Activated CD4-positive, alpha-beta T cell treated with anti-CD3 and anti-CD28 coated beads, Interleukin-2, amount 10 ng/mL, durations not matched to agents 7 days and 5 days (primary cell): ENCODE data around the gene OR2T11. TPM values are rescaled to one million over a fixed set of nuclear protein-coding genes. Genes with fewer than 3 reads are reported as not detected.
"Not testable (repeated sequence)": the region's sequence is repeated elsewhere in the genome, so short reads cannot be mapped to it uniquely, and the experiment has no call there.

Experiments used
- CTCF ChIA-PET: fragments of 350-600 bp; sonication (Branson Sonifier 250); formaldehyde crosslinking; loops from one replicate; lab custom pipeline; 2021; ENCODE audit warnings: antibody characterized with exemption; lab: Charles Lee
- POLR2A ChIA-PET: fragments of 350-600 bp; sonication (Branson Sonifier 250); formaldehyde crosslinking; loops from one replicate; lab custom pipeline; 2021; ENCODE audit warnings: antibody characterized with exemption; lab: Charles Lee
- DNase-seq: peaks from one replicate; pipeline ENCODE4 v3.0.0-alpha.2; 2020
- H3K27ac Mint-ChIP-seq: one replicate; pipeline ENCODE4 v1.8.0; 2021; ENCODE audit warnings: mild to moderate bottlenecking, moderate library complexity, mixed read lengths
- H3K27me3 Mint-ChIP-seq: one replicate; pipeline ENCODE4 v1.8.0; 2021; ENCODE audit warnings: mixed read lengths
- H3K36me3 Mint-ChIP-seq: one replicate; pipeline ENCODE4 v1.8.0; 2021; ENCODE audit warnings: low read depth, mixed read lengths
- H3K4me1 Mint-ChIP-seq: one replicate; pipeline ENCODE4 v1.8.0; 2021; ENCODE audit warnings: mixed read lengths
- H3K4me3 Mint-ChIP-seq: one replicate; pipeline ENCODE4 v1.8.0; 2021; ENCODE audit warnings: mild to moderate bottlenecking, moderate library complexity, mixed read lengths
- H3K9me3 Mint-ChIP-seq: one replicate; pipeline ENCODE4 v1.8.0; 2021; ENCODE audit warnings: mixed read lengths
- total RNA-seq, 2 experiments: library from RNA; stranded (reverse); gene quantifications; one replicate each; pipeline ENCODE4 v1.2.3, GENCODE V29; 2021

The OR2T11 gene
- total RNA-seq, 2 experiments from 2014 or later, result not detected

DNA sequence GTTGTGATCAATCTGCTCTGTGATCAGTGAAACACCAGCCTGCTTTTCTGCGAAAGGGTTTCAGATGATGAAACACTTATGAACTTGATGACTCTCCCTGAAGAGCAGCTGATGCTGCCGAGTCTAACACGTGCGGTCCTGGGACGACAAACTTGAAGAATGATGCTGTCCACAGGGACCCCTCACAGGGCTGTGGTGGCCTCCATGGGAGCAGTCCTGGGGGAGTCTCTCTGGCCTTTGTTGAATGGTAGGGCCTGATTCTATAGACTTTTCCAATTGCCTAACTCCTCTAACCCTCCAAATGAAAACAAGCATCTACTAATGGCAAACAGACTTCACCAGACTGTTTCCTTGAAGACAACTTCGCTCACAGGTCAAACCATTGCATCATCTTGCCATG lies 37.3 kb downstream of the OR2T11 start, which contains the start of gene OR2T10:
Gene OR2T10, minus strand, starts transcription at position 112 of the 400 bp plus-strand sequence. CDS start 3,932 bp downstream, outside the sequence.
- no peak within 1 kb of the TSS for H3K27ac Mint-ChIP-seq
- CTCF ChIA-PET, result no interaction called here

DNA sequence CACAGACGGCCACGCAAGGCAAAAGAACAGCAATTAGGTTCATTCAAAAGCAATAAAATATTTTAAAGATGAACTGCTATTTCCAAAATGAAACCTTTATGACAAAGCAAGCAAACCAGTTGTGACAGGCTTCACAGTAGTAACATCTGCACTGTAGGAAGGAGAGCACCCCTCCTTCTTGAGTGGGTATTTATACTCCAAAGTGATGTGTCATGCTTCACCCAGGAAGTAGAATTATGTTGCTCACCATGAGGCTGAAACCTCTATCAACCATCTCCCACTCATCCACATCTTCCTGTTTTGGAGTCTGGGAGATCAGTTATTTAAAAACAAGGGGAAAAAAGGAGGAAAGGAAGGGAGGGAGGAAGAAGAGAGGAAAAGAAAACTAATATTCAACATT lies 38.3 kb downstream of the OR2T11 start:
- no peak for DNase-seq
- Mint-ChIP-seq H3K4me3 (no peak overlapping the region), H3K4me1 (peaks cover 5% of the 10 kb centered on the region), H3K36me3 (no peaks in the 10 kb centered on the region), H3K9me3 (no peaks in the 10 kb centered on the region), H3K27me3 (no peaks in the 10 kb centered on the region), H3K27ac (no peak overlapping the region)
- ChIA-PET POLR2A (no interaction called here), CTCF (no interaction called here)

More for the DNA sequence above, 37.3 kb downstream of the OR2T11 start, which contains the start of gene OR2T10:
- no peak within 1 kb of the TSS for H3K4me3 Mint-ChIP-seq
- H3K27me3 Mint-ChIP-seq, result peaks cover 3% of the 10 kb centered on the region
- no peaks in the 10 kb centered on the region for H3K36me3 Mint-ChIP-seq
- H3K4me1 Mint-ChIP-seq, result peaks cover 5% of the 10 kb centered on the region
- no peaks in the 10 kb centered on the region for H3K9me3 Mint-ChIP-seq
- DNase-seq, result no peak
- POLR2A ChIA-PET, result no interaction called here

DNA sequence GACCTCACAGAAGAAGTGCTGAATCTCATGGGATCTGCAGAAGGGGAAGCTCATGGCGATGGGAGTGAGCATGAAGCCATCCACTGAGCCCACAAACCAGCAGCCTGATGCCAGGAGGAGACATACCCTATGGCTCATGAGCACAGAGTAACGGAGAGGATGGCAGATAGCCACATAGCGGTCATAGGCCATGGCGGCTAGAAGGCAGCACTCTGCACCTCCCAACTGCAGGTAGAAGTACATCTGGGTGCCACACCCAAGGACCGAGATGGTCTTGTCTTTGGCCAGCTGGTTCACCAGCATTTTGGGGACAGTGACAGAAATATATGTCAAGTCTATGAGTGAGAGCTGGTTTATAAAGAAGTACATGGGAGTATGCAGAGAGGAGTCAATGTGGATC lies 41.7 kb downstream of the OR2T11 start:
- CTCF ChIA-PET, result no interaction called here
- H3K36me3 Mint-ChIP-seq, result no peaks in the 10 kb centered on the region
- no peaks in the 10 kb centered on the region for H3K27me3 Mint-ChIP-seq
- no peak overlapping the region for H3K4me3 Mint-ChIP-seq
- no peaks in the 10 kb centered on the region for H3K9me3 Mint-ChIP-seq
- POLR2A ChIA-PET, result no interaction called here
- H3K4me1 Mint-ChIP-seq, result peaks cover 5% of the 10 kb centered on the region
- no peak overlapping the region for H3K27ac Mint-ChIP-seq
- no peak for DNase-seq

DNA sequence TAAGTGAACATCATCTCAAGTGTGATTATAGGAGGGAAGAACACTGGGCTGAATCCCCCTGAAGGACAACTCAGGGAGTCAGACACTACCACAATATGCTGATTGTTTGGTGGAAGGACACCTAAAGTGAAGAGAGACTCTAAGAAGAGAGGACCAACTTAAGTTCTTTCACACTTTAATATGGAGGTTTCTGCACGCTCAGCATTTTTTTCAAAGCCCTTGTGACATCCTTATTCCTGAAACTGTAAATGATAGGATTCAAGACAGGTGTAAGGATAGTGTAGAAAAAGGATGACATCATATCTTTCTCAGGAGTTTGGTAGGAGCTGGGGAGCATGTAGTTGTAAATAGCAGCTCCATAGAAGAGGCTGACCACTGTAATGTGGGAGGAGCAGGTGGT lies 42.2 kb downstream of the OR2T11 start:
- CTCF ChIA-PET, result no interaction called here
- Mint-ChIP-seq H3K27ac (no peak overlapping the region), H3K27me3 (peaks cover 4% of the 10 kb centered on the region), H3K36me3 (no peaks in the 10 kb centered on the region), H3K4me1 (peaks cover 5% of the 10 kb centered on the region), H3K9me3 (no peaks in the 10 kb centered on the region), H3K4me3 (no peak overlapping the region)
- POLR2A ChIA-PET, result no interaction called here
- DNase-seq, result no peak

DNA sequence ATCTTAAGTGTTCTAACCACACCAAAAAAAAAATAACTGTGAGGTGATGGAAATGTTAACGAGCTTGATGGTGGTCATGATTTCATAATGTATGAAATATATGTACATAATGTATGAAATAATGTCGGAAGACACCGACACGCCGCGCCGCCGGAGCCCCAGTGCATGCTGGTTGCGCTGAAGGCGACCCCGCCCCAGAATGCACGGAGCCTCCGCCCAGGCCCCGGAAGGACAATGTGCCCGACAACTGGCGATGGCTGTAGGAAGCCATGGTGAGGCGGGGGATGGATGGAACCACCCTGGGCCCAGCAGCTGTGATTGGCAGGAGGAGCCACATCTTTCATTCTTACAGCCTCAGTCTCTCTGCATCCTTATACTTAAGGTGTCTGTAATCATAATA lies 44.8 kb downstream of the OR2T11 start:
- Mint-ChIP-seq H3K36me3 (no peaks in the 10 kb centered on the region), H3K4me3 (no peak overlapping the region), H3K27ac (no peak overlapping the region), H3K9me3 (no peaks in the 10 kb centered on the region), H3K4me1 (peaks cover 4% of the 10 kb centered on the region), H3K27me3 (peaks cover 4% of the 10 kb centered on the region)
- POLR2A ChIA-PET, result no interaction called here
- CTCF ChIA-PET, result no interaction called here
- no peak for DNase-seq

DNA sequence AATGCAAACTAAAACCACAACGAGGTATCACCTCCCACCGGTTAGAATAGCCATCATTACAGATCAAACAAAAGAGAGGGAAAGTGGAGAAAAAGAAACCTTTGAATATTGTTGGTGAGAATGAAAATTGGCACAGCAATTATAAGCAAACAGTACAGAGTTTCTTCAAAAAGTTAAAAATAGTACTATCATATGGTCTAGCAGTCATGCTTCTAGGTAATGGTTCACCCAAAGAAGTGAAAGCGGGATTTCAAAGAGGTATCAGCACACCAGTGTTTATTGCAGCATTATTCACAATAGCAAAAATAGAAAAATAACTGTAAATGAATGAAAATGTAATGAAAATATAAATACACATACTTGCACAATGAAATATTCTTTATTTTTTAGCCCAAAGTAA lies 45.6 kb downstream of the OR2T11 start:
- ChIA-PET CTCF (interaction anchor here (1.0 kb wide), 1 partner anchor 23 kb away, joined by 3 read pairs; no protein-coding TSS in a partner anchor), POLR2A (no interaction called here)
- DNase-seq, result no peak
- Mint-ChIP-seq H3K27ac (no peak overlapping the region), H3K4me3 (no peak overlapping the region), H3K4me1 (peaks cover 10% of the 10 kb centered on the region), H3K27me3 (peaks cover 4% of the 10 kb centered on the region), H3K36me3 (no peaks in the 10 kb centered on the region), H3K9me3 (no peaks in the 10 kb centered on the region)

DNA sequence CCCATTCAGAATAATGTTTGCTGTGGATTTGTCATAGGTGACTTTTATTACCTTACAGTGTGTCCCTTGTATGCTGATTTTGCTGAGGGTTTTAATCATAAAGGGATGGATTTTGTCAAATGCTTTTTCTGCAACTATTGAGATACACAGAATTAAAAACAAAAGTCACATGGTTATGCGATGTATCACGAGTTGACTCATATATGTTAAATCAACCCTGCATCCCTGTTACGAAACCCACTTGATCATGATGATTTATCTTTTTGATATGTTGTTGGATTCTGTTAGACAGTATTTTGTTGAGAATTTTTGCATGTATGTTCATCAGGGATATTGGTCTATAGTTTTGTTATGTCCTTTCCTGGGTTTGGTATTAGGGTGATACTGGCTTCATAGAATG lies 49.6 kb downstream of the OR2T11 start:
- H3K27me3 Mint-ChIP-seq, result peaks cover 9% of the 10 kb centered on the region
- peaks cover 13% of the 10 kb centered on the region for H3K4me1 Mint-ChIP-seq
- no peak overlapping the region for H3K4me3 Mint-ChIP-seq
- ChIA-PET CTCF (no interaction called here), POLR2A (no interaction called here)
- H3K36me3 Mint-ChIP-seq, result no peaks in the 10 kb centered on the region
- no peaks in the 10 kb centered on the region for H3K9me3 Mint-ChIP-seq
- no peak overlapping the region for H3K27ac Mint-ChIP-seq
- no peak for DNase-seq

DNA sequence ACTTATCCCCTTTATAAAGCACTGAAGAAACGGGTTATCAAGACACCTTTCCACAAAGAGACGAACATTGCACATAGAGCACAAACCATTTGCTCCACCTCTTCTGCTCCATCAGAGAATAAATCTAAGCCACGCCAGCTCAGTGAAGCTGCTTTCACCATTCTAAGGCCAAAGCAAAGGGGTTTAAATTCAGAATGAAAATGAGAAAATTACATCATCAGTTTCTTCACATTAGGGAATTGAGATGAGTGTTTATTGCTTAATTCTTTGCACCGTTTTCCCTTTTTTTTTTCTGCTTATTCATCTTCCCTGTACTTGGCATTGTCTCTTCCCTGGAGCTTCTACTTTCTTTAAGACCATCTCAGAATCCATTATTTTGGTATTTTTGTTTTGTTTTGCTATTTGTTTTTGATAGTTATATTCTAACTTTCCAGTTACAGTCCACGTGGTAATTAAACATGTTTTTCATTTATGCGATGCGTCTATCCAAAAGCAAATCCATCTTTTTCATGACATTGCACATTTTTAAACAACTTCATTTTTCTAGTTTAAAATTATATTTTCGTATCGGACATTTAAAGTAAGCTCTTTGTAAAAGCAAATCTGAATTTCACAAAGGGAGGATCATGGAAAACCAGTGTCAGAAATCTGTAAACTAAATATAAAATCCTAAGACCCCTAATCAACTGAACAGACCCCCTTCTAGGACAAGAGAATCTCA lies 58.5 kb downstream of the OR2T11 start:
- H3K4me3 Mint-ChIP-seq, result no peak overlapping the region
- no peak overlapping the region for H3K27ac Mint-ChIP-seq
- POLR2A ChIA-PET, result no interaction called here
- peaks cover 2% of the 10 kb centered on the region for H3K27me3 Mint-ChIP-seq
- CTCF ChIA-PET, result no interaction called here
- peaks cover 5% of the 10 kb centered on the region for H3K4me1 Mint-ChIP-seq
- no peak for DNase-seq
- H3K36me3 Mint-ChIP-seq, result no peaks in the 10 kb centered on the region
- peaks cover 6% of the 10 kb centered on the region for H3K9me3 Mint-ChIP-seq

DNA sequence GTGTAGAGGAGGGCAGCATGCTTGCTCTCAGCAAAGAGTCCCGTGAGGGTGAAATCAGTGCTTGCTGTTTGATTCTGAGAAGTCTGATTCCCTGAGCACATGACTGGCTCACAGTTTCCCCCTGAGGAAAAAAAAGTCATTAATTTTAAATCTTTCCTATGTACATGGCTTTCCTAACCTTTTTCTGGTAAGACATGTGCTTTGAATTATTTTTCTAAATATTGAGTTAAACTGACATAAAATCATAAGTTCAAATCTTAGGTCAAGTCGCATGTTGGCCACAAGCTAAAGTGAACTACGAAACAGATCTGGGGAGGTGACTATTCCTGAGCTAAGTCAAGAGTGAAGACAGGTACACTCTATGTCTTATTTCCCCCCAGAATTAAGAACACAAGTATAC lies 60.2 kb downstream of the OR2T11 start, which contains the start of gene OR2T34:
Gene OR2T34, minus strand, starts transcription at position 101 of the 400 bp plus-strand sequence. Its CDS starts 0 bp downstream, at position 101.
- H3K4me3 Mint-ChIP-seq, POLR2A ChIA-PET, H3K36me3 Mint-ChIP-seq, H3K9me3 Mint-ChIP-seq, CTCF ChIA-PET, H3K27ac Mint-ChIP-seq, DNase-seq, H3K27me3 Mint-ChIP-seq, H3K4me1 Mint-ChIP-seq: not testable (repeated sequence)

DNA sequence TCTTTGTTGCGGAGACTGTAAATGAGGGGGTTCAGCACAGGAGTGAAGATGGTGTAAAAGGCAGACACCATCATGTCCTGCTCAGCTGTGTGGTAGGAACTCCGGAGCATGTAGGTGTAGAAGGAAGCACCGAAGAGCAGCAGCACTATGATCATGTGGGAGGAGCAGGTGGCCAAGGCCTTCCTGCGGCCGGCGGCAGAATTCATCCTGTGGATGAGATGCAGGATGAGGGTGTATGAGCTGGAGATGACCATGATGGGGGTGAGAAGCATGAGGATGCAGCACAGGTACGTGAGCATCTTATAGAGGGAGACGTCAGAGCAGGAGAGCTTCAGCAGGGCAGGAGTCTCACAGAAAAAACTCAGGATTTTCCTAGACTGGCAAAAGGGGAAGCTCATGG lies 61.0 kb downstream of the OR2T11 start:
- POLR2A ChIA-PET, DNase-seq, CTCF ChIA-PET, H3K27ac Mint-ChIP-seq, H3K9me3 Mint-ChIP-seq, H3K4me3 Mint-ChIP-seq, H3K27me3 Mint-ChIP-seq, H3K36me3 Mint-ChIP-seq: not testable (repeated sequence)
- H3K4me1 Mint-ChIP-seq, result peaks cover 11% of the 10 kb centered on the region

Other genes starting within 250 kb of the OR2T11 start
- not detected for gene OR2T1, start 232.0 kb downstream of the OR2T11 start, total RNA-seq
- not detected for gene OR2T2, start 189.5 kb downstream of the OR2T11 start, total RNA-seq
- not detected for gene OR2T3, start 161.7 kb downstream of the OR2T11 start, total RNA-seq
- gene OR2T5, start 146.5 kb downstream of the OR2T11 start, total RNA-seq, result not detected
- gene OR2G6, start 127.0 kb downstream of the OR2T11 start, total RNA-seq, result not detected
- gene OR2T29, start 72.3 kb downstream of the OR2T11 start, total RNA-seq, result not detected
- not detected for gene OR2T34, start 60.3 kb downstream of the OR2T11 start, total RNA-seq
- gene OR2T10, start 37.4 kb downstream of the OR2T11 start, total RNA-seq, result not detected
- not detected for gene OR2T35, start 10.2 kb upstream of the OR2T11 start, total RNA-seq
- gene OR2T27, start 20.4 kb upstream of the OR2T11 start, total RNA-seq, result not detected
- gene OR14I1, start 67.7 kb upstream of the OR2T11 start, total RNA-seq, result not detected
- not detected for gene LYPD8, start 120.7 kb upstream of the OR2T11 start, total RNA-seq
- 10 to 100 TPM; 29.7 to 32.7 TPM for gene SH3BP5L, start 190.8 kb upstream of the OR2T11 start, total RNA-seq
- 10 to 100 TPM; 46.5 to 56.9 TPM for gene ZNF672, start 203.1 kb upstream of the OR2T11 start, total RNA-seq
- 10 to 100 TPM; 55.5 to 57.6 TPM for gene ZNF692, start 224.0 kb upstream of the OR2T11 start, total RNA-seq